Activated T-helper 2 cell treated with anti-CD3 and anti-CD28 coated beads, Interferon-gamma antibody, Interleukin-2, Interleukin-4, amounts not matched to agents 10 μg/mL and 5 μg/mL and 100 μg/mL, durations not matched to agents 14 hours and 24 hours and 36 hours (primary cell): ENCODE results near the gene GRK7. TPM values are rescaled to one million over a fixed set of nuclear protein-coding genes. Genes with fewer than 3 reads are reported as not detected.
"Not testable (repeated sequence)": the region's sequence is repeated elsewhere in the genome, so short reads cannot be mapped to it uniquely, and the experiment has no call there.

ENCODE experiments used
- DNase-seq: peaks from one replicate; pipeline ENCODE4 v3.0.0; 2021; ENCODE audit warnings: low spot score
- H3K27ac Mint-ChIP-seq: one replicate; pipeline ENCODE4 v1.8.0; 2021; ENCODE audit warnings: mixed read lengths
- H3K27me3 Mint-ChIP-seq: one replicate; pipeline ENCODE4 v1.8.0; 2021; ENCODE audit warnings: low read depth, mixed read lengths
- H3K36me3 Mint-ChIP-seq: one replicate; pipeline ENCODE4 v1.8.0; 2021; ENCODE audit warnings: low read depth, mixed read lengths
- H3K4me1 Mint-ChIP-seq: one replicate; pipeline ENCODE4 v1.8.0; 2021; ENCODE audit warnings: low read depth, mixed read lengths
- H3K4me3 Mint-ChIP-seq: one replicate; pipeline ENCODE4 v1.8.0; 2021; ENCODE audit warnings: low read depth, mild to moderate bottlenecking, moderate library complexity, mixed read lengths
- H3K9me3 Mint-ChIP-seq: one replicate; pipeline ENCODE4 v1.8.0; 2021; ENCODE audit warnings: mixed read lengths
- intact Hi-C: fragments of 100-400 bp; cut with micrococcal nuclease; formaldehyde crosslinking; loops from one replicate; pipeline ENCODE4 v1.15.1; 2023
- total RNA-seq: library from RNA; stranded (reverse); gene quantifications from 2 replicates; pipeline ENCODE4 v1.2.3, GENCODE V29; 2022

Gene GRK7
- total RNA-seq, 1 donor from 2014 or later: not detected

GRCh38 chr3:141803538-141803937 is 40.3 kb downstream of the GRK7 start:
- H3K9me3 Mint-ChIP-seq, H3K4me1 Mint-ChIP-seq, H3K27ac Mint-ChIP-seq, H3K27me3 Mint-ChIP-seq, H3K4me3 Mint-ChIP-seq, intact Hi-C loops, DNase-seq, H3K36me3 Mint-ChIP-seq: not testable (repeated sequence)

- no peaks in the 10 kb centered on the region for H3K36me3 Mint-ChIP-seq
- peaks cover 6% of the 10 kb centered on the region for H3K27me3 Mint-ChIP-seq
- H3K4me3 Mint-ChIP-seq: no peak overlapping the region
- intact Hi-C loops: no loop called here
- no peak overlapping the region for H3K27ac Mint-ChIP-seq
- DNase-seq: no peak
- H3K4me1 Mint-ChIP-seq: no peaks in the 10 kb centered on the region
- peaks cover 6% of the 10 kb centered on the region for H3K9me3 Mint-ChIP-seq
These were observed 41.2 kb downstream of the GRK7 start for GRCh38 chr3:141804447-141804777.

GRCh38 chr3:141804778-141805639 is 41.8 kb downstream of the GRK7 start:
- Mint-ChIP-seq H3K36me3 (no peaks in the 10 kb centered on the region), H3K4me1 (no peaks in the 10 kb centered on the region), H3K27ac (no peak overlapping the region), H3K9me3 (peaks cover 6% of the 10 kb centered on the region), H3K4me3 (no peak overlapping the region), H3K27me3 (peaks cover 6% of the 10 kb centered on the region)
- intact Hi-C loops: no loop called here
- no peak for DNase-seq

- H3K36me3 Mint-ChIP-seq: no peaks in the 10 kb centered on the region
- DNase-seq: no peak
- no peaks in the 10 kb centered on the region for H3K4me1 Mint-ChIP-seq
- peaks cover 2% of the 10 kb centered on the region for H3K27me3 Mint-ChIP-seq
- no peak overlapping the region for H3K4me3 Mint-ChIP-seq
- H3K9me3 Mint-ChIP-seq: no peaks in the 10 kb centered on the region
- intact Hi-C loops: no loop called here
- H3K27ac Mint-ChIP-seq: no peak overlapping the region
These were observed 44.2 kb downstream of the GRK7 start for GRCh38 chr3:141807277-141808033.

- Mint-ChIP-seq H3K4me1 (no peaks in the 10 kb centered on the region), H3K9me3 (no peaks in the 10 kb centered on the region)
- intact Hi-C loops: no loop called here
These were observed 45.4 kb downstream of the GRK7 start for GRCh38 chr3:141808586-141808985.

GRCh38 chr3:141810161-141810560 is 47.0 kb downstream of the GRK7 start:
- no peaks in the 10 kb centered on the region for H3K4me1 Mint-ChIP-seq
- H3K27ac Mint-ChIP-seq: no peak overlapping the region
- no peaks in the 10 kb centered on the region for H3K36me3 Mint-ChIP-seq
- intact Hi-C loops: no loop called here
- peaks cover 2% of the 10 kb centered on the region for H3K9me3 Mint-ChIP-seq
- DNase-seq: no peak
- H3K4me3 Mint-ChIP-seq: no peak overlapping the region
- H3K27me3 Mint-ChIP-seq: peaks cover 4% of the 10 kb centered on the region

More at GRCh38 chr3:141808586-141808985, 45.4 kb downstream of the GRK7 start:
- no peak for DNase-seq
- H3K27ac Mint-ChIP-seq: no peak overlapping the region
- no peaks in the 10 kb centered on the region for H3K27me3 Mint-ChIP-seq
- H3K4me3 Mint-ChIP-seq: no peak overlapping the region
- no peaks in the 10 kb centered on the region for H3K36me3 Mint-ChIP-seq

- no peaks in the 10 kb centered on the region for H3K4me1 Mint-ChIP-seq
- H3K4me3 Mint-ChIP-seq: no peak overlapping the region
- peaks cover 5% of the 10 kb centered on the region for H3K9me3 Mint-ChIP-seq
- H3K27me3 Mint-ChIP-seq: peaks cover 15% of the 10 kb centered on the region
- intact Hi-C loops: no loop called here
- H3K36me3 Mint-ChIP-seq: no peaks in the 10 kb centered on the region
- DNase-seq: no peak
- no peak overlapping the region for H3K27ac Mint-ChIP-seq
These were observed 48.1 kb downstream of the GRK7 start for GRCh38 chr3:141811348-141811747.

- intact Hi-C loops: no loop called here
- Mint-ChIP-seq H3K27me3 (peaks cover 21% of the 10 kb centered on the region), H3K4me1 (no peaks in the 10 kb centered on the region), H3K9me3 (peaks cover 5% of the 10 kb centered on the region), H3K4me3 (no peak overlapping the region), H3K36me3 (no peaks in the 10 kb centered on the region), H3K27ac (no peak overlapping the region)
- no peak for DNase-seq
These were observed 48.9 kb downstream of the GRK7 start for GRCh38 chr3:141812084-141812483.

GRCh38 chr3:141812586-141812985 is 49.4 kb downstream of the GRK7 start:
- no peak overlapping the region for H3K4me3 Mint-ChIP-seq
- H3K27me3 Mint-ChIP-seq: peaks cover 22% of the 10 kb centered on the region
- H3K4me1 Mint-ChIP-seq: no peaks in the 10 kb centered on the region
- H3K9me3 Mint-ChIP-seq: peaks cover 5% of the 10 kb centered on the region
- DNase-seq: no peak
- intact Hi-C loops: no loop called here
- H3K36me3 Mint-ChIP-seq: no peaks in the 10 kb centered on the region
- no peak overlapping the region for H3K27ac Mint-ChIP-seq

Other genes with a start within 250 kb of the GRK7 start
- gene RNF7, start 25.1 kb upstream of the GRK7 start, total RNA-seq: 70.8 and 74.8 TPM in 2 replicates
- 206 and 217 TPM in 2 replicates for gene ATP1B3, start 113.2 kb downstream of the GRK7 start, total RNA-seq